ENCODE data around the gene EXOSC1. TPM values are rescaled to one million over a fixed set of nuclear protein-coding genes. Genes with fewer than 3 reads are reported as not detected.
A peak's percentile ranks its signal among the peaks of the same experiment; 100 is the strongest.

EXOSC1 gene
- total and polyA plus RNA-seq, 2 donors (not counting 3 experiments of a cell fraction or from before 2014, with no cell fraction given), result 50.7 to 52.9 TPM

GRCh38 chr10:97401455-97401919 lies 44.3 kb downstream of the EXOSC1 start:
- peak overlapping the region; percentile 75 for H3K27ac ChIP-seq (ENCODE audit: insufficient read depth, low read depth, low read length)
- POLR2A ChIA-PET, result interaction anchor here (0.6 to 1.2 kb wide), 3 partner anchors 43 to 117 kb away, joined by 3 read pairs; partner anchors contain the start of gene ARHGAP19
- H3K27me3 ChIP-seq (ENCODE audit: control insufficient read depth in 2 of 2, insufficient read depth in 2 of 2, low read length in 2 of 2), result no peaks in the 10 kb centered on the region
- H3K9me1 ChIP-seq (replicated peaks; ENCODE audit: control insufficient read depth, extremely low read depth, insufficient read depth, low read length), result no peaks in the 10 kb centered on the region
- TF ChIP-seq GATA2 (IDR thresholded peaks at IDR 0.05; ENCODE audit: insufficient read depth, insufficient read length, low read depth, low read length), result no peak
- no peak for TF ChIP-seq EZH2 (IDR thresholded peaks at IDR 0.05; ENCODE audit: borderline replicate concordance, low read depth, low read length, severe bottlenecking)
- no peak for TF ChIP-seq FOS (IDR thresholded peaks at IDR 0.05; ENCODE audit: borderline replicate concordance, insufficient read depth, low read length)
- peaks cover 4% of the 10 kb centered on the region for H3K79me2 ChIP-seq (ENCODE audit: control insufficient read depth, insufficient read depth, low read length)
- no peaks in the 10 kb centered on the region for H3K9me3 ChIP-seq (replicated peaks; ENCODE audit: control insufficient read depth, insufficient read depth, low read length)
- H3K4me1 ChIP-seq (ENCODE audit: control insufficient read depth, extremely low read depth, insufficient read depth, low read length), result peaks cover 10% of the 10 kb centered on the region
- dilution Hi-C loops (cut with MboI; ENCODE audit: extremely low pct_ligation_motif_present, low sequenced_read_pairs) (no loop called here), intact Hi-C loops (cut with micrococcal nuclease) (loop anchor here (1.0 to 2.0 kb wide), 2 partner anchors 45 to 67 kb away; partner anchors contain the start of gene FRAT2)
- peak overlapping the region in 1 of 3 experiments; percentile 58 for H3K4me3 ChIP-seq (replicated peaks in 1 of 3; ENCODE audit: insufficient read depth in 1 of 3, low read depth in 1 of 3, low read length in 3 of 3)
- no peaks in the 10 kb centered on the region for H4K20me1 ChIP-seq (replicated peaks; ENCODE audit: control insufficient read depth, extremely low read depth, insufficient read depth, low read length)
- CTCF ChIA-PET, result interaction anchor here (0.7 to 2.7 kb wide), 9 partner anchors 12 to 329 kb away, joined by 3 to 14 read pairs (median 6); no protein-coding TSS in a partner anchor
- H3K9ac ChIP-seq (replicated peaks; ENCODE audit: extremely low read depth, insufficient read depth, low read length), result no peak overlapping the region
- H3K36me3 ChIP-seq (ENCODE audit: control insufficient read depth in 2 of 2, extremely low read depth in 1 of 2, insufficient read depth in 2 of 2, low read length in 2 of 2), result no peaks in the 10 kb centered on the region
- FAIRE-seq, result no peak
- no peak for DNase-seq (ENCODE audit: low read depth, low spot score)
- no peak overlapping the region for H2AFZ ChIP-seq (ENCODE audit: low read depth, low read length)
- BruUV-seq (replicated peaks), result no TSS peak
- H3K4me2 ChIP-seq (ENCODE audit: insufficient read depth, low read length), result no peak overlapping the region

DNA sequence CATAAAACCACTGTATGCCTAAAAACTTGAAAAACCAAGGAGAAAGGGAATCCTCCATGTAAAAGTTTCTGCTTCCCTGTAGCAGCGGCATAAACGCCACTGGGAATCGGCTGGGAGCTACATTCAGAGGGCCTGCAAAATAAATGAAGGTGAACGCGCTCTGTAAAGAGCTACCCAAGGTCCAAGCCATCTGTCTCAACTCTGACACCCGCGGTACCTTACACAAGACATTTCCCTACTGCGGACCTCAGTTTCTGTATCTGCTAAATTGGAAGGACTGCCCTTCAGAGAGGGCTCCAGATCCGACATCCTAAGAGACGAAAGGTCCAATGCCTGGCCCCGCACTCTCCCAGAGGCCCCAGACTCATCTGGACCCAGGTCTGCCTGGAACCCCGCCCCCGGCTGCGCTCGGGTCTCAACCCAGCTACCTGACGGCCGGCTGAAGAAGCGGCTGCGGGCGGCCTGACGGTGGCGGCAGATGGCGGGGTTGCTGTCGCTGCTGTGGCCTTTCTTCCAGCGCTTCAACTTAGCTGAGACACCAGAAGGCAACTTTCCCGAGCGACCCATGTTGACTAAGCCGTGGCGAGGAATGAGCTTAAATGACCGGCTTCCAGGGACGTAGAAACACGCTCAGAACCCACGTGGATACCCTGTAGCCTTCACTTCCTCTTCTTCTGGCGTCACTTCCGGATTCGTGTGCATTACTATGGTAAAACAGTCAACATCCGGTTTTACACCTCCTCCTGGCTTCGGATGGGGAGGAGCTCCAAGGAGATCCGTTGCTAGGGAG lies 44.9 kb downstream of the EXOSC1 start, which contains the start of gene RRP12:
RRP12 (minus strand) TSS at position 676 of the 790 bp plus-strand sequence; CDS start at position 567, 109 bp downstream.
- DNase-seq (ENCODE audit: low read depth, low spot score) (peak; percentile 97), FAIRE-seq (peak; percentile 96)
- ChIA-PET CTCF (interaction anchor here (0.7 to 2.7 kb wide), 10 partner anchors 19 to 328 kb away, joined by 3 to 14 read pairs (median 6); partner anchors contain the start of gene FRAT2), POLR2A (interaction anchor here (0.6 to 1.2 kb wide), 4 partner anchors 36 to 116 kb away, joined by 3 to 4 read pairs (median 3); partner anchors contain the start of gene ARHGAP19)
- H3K4me1 ChIP-seq (ENCODE audit: control insufficient read depth, extremely low read depth, insufficient read depth, low read length), result peaks cover 10% of the 10 kb centered on the region
- H3K79me2 ChIP-seq (ENCODE audit: control insufficient read depth, insufficient read depth, low read length), result peaks cover 4% of the 10 kb centered on the region
- peak within 1 kb of the TSS; percentile 54 to 84 (median 58) for H3K4me3 ChIP-seq (replicated peaks in 1 of 3; ENCODE audit: insufficient read depth in 1 of 3, low read depth in 1 of 3, low read length in 3 of 3)
- TF ChIP-seq POLR2A (IDR thresholded peaks at IDR 0.05; ENCODE audit: low read depth, low read length) (no peak), MYC (IDR thresholded peaks at IDR 0.05; ENCODE audit: low read depth, low read length) (peak; percentile 55), CTCF (IDR thresholded peaks at IDR 0.05; ENCODE audit: extremely low read depth in 1 of 2, insufficient read depth in 1 of 2, low read depth in 1 of 2, low read length in 2 of 2) (peak in 1 of 2 donors; percentile 5), POLR2AphosphoS5 (IDR thresholded peaks at IDR 0.05; ENCODE audit: insufficient read depth, low read depth, low read length) (peak; percentile 41), JUN (IDR thresholded peaks at IDR 0.05; ENCODE audit: borderline replicate concordance, insufficient read depth, insufficient read length, low read depth) (peak; percentile 27), FOS (IDR thresholded peaks at IDR 0.05; ENCODE audit: borderline replicate concordance, insufficient read depth, low read length) (no peak), MAX (IDR thresholded peaks at IDR 0.05; ENCODE audit: insufficient read depth, insufficient read length) (peak; percentile 98)
- no peaks in the 10 kb centered on the region for H3K9me1 ChIP-seq (replicated peaks; ENCODE audit: control insufficient read depth, extremely low read depth, insufficient read depth, low read length)
- H3K9ac ChIP-seq (replicated peaks; ENCODE audit: extremely low read depth, insufficient read depth, low read length), result peak within 1 kb of the TSS; percentile 90
- peak within 1 kb of the TSS; percentile 75 for H3K27ac ChIP-seq (ENCODE audit: insufficient read depth, low read depth, low read length)
- no peaks in the 10 kb centered on the region for H4K20me1 ChIP-seq (replicated peaks; ENCODE audit: control insufficient read depth, extremely low read depth, insufficient read depth, low read length)
- H3K4me2 ChIP-seq (ENCODE audit: insufficient read depth, low read length), result peak within 1 kb of the TSS; percentile 94
- dilution Hi-C loops (cut with MboI; ENCODE audit: extremely low pct_ligation_motif_present, low sequenced_read_pairs), result no loop called here
- peak within 1 kb of the TSS; percentile 58 for H2AFZ ChIP-seq (ENCODE audit: low read depth, low read length)
- H3K9me3 ChIP-seq (replicated peaks; ENCODE audit: control insufficient read depth, insufficient read depth, low read length), result no peaks in the 10 kb centered on the region
- TSS peak; percentile 79 for BruUV-seq (replicated peaks)
- no peaks in the 10 kb centered on the region for H3K27me3 ChIP-seq (ENCODE audit: control insufficient read depth in 2 of 2, insufficient read depth in 2 of 2, low read length in 2 of 2)
- intact Hi-C loops (cut with micrococcal nuclease), result loop anchor here (1.0 to 2.0 kb wide), 2 partner anchors 44 to 67 kb away; partner anchors contain the start of gene FRAT2
- H3K36me3 ChIP-seq (ENCODE audit: control insufficient read depth in 2 of 2, extremely low read depth in 1 of 2, insufficient read depth in 2 of 2, low read length in 2 of 2), result peaks cover 0 to 3% of the 10 kb centered on the region in 2 experiments
